ENCODE results near the gene ZCCHC7.

The ZCCHC7 gene

GRCh38 chr9:37172557-37172956, 52.2 kb downstream of the ZCCHC7 start:
- no peak for DNase-seq
- no peaks in the 10 kb centered on the region for H3K27me3 ChIP-seq (ENCODE audit: insufficient read depth, low read depth, severe bottlenecking)
- no peaks in the 10 kb centered on the region for H3K9me3 ChIP-seq (ENCODE audit: severe bottlenecking)
- no peak overlapping the region for H3K4me3 ChIP-seq (ENCODE audit: low read depth, low read length)
- 0 out of 2 replicates have a peak, but pooled peaks cover 9% of the 10 kb centered on the region for H3K36me3 ChIP-seq
- no peak for TF ChIP-seq CTCF (IDR thresholded peaks at IDR 0.05; ENCODE audit: low read depth, low read length)
- H3K27ac ChIP-seq: no peak overlapping the region

- H3K27ac ChIP-seq: no peak overlapping the region
- DNase-seq: no peak
Observed at GRCh38 chr9:37174247-37174646, 53.9 kb downstream of the ZCCHC7 start.

GRCh38 chr9:37178742-37179141, 58.4 kb downstream of the ZCCHC7 start:
- no peak for DNase-seq
- Histone ChIP-seq H3K27ac (no peak overlapping the region), H3K4me3 (ENCODE audit: low read depth, low read length) (no peak overlapping the region), H3K9me3 (ENCODE audit: severe bottlenecking) (no peaks in the 10 kb centered on the region), H3K27me3 (ENCODE audit: insufficient read depth, low read depth, severe bottlenecking) (no peaks in the 10 kb centered on the region), H3K36me3 (no peaks in the 10 kb centered on the region)
- no peak for TF ChIP-seq CTCF (IDR thresholded peaks at IDR 0.05; ENCODE audit: low read depth, low read length)

More at GRCh38 chr9:37174247-37174646, 53.9 kb downstream of the ZCCHC7 start:
- no peaks in the 10 kb centered on the region for H3K27me3 ChIP-seq (ENCODE audit: insufficient read depth, low read depth, severe bottlenecking)
- no peaks in the 10 kb centered on the region for H3K36me3 ChIP-seq
- no peak for TF ChIP-seq CTCF (IDR thresholded peaks at IDR 0.05; ENCODE audit: low read depth, low read length)
- no peak overlapping the region for H3K4me3 ChIP-seq (ENCODE audit: low read depth, low read length)
- no peaks in the 10 kb centered on the region for H3K9me3 ChIP-seq (ENCODE audit: severe bottlenecking)

- no peak overlapping the region for H3K4me3 ChIP-seq (ENCODE audit: low read depth, low read length)
- no peak for TF ChIP-seq CTCF (IDR thresholded peaks at IDR 0.05; ENCODE audit: low read depth, low read length)
- no peaks in the 10 kb centered on the region for H3K27me3 ChIP-seq (ENCODE audit: insufficient read depth, low read depth, severe bottlenecking)
- no peaks in the 10 kb centered on the region for H3K9me3 ChIP-seq (ENCODE audit: severe bottlenecking)
- H3K36me3 ChIP-seq: no peaks in the 10 kb centered on the region
- DNase-seq: no peak
- no peak overlapping the region for H3K27ac ChIP-seq
Observed at GRCh38 chr9:37179576-37179975, 59.2 kb downstream of the ZCCHC7 start.

GRCh38 chr9:37180138-37180537, 59.8 kb downstream of the ZCCHC7 start:
- H3K36me3 ChIP-seq: no peaks in the 10 kb centered on the region
- no peak for TF ChIP-seq CTCF (IDR thresholded peaks at IDR 0.05; ENCODE audit: low read depth, low read length)

GRCh38 chr9:37182718-37183117, 62.3 kb downstream of the ZCCHC7 start:
- no peak overlapping the region for H3K4me3 ChIP-seq (ENCODE audit: low read depth, low read length)
- H3K27ac ChIP-seq: no peak overlapping the region
- no peak for DNase-seq
- no peaks in the 10 kb centered on the region for H3K36me3 ChIP-seq
- H3K9me3 ChIP-seq (ENCODE audit: severe bottlenecking): no peaks in the 10 kb centered on the region
- no peaks in the 10 kb centered on the region for H3K27me3 ChIP-seq (ENCODE audit: insufficient read depth, low read depth, severe bottlenecking)
- TF ChIP-seq CTCF (IDR thresholded peaks at IDR 0.05; ENCODE audit: low read depth, low read length): no peak

More at GRCh38 chr9:37180138-37180537, 59.8 kb downstream of the ZCCHC7 start:
- no peak overlapping the region for H3K27ac ChIP-seq
- H3K9me3 ChIP-seq (ENCODE audit: severe bottlenecking): no peaks in the 10 kb centered on the region
- no peaks in the 10 kb centered on the region for H3K27me3 ChIP-seq (ENCODE audit: insufficient read depth, low read depth, severe bottlenecking)
- no peak for DNase-seq
- no peak overlapping the region for H3K4me3 ChIP-seq (ENCODE audit: low read depth, low read length)
